IMR-90 (cell line): ENCODE measurements around the gene NUDT19. TPM values are rescaled to one million over a fixed set of nuclear protein-coding genes. Genes with fewer than 3 reads are reported as not detected.

Experiments used
- ATAC-seq: fragments of 200-7000 bp; cut with Tn5 transposase; 2 replicates; pipeline ENCODE4 v1.9.1; 2020; ENCODE audit warnings: low read depth, mild to moderate bottlenecking, moderate library complexity
- BruUV-seq: library from RNA; stranded (reverse); fragments of 400-500 nt; replicated peaks from 2 replicates; lab custom pipeline; 2021; lab: Mats Ljungman, UMichigan
- CTCF ChIA-PET: fragments of 300-600 bp; formaldehyde crosslinking; extraction: SDS; loops from one replicate; lab custom pipeline; 2021; ENCODE audit warnings: antibody characterized with exemption; lab: Yijun Ruan, JAX
- POLR2A ChIA-PET: fragments of 300-600 bp; sonication (Branson Sonifier 250); formaldehyde crosslinking; loops from one replicate; lab custom pipeline; 2022; ENCODE audit warnings: antibody characterized with exemption; ENCODE audit not compliant: unreplicated experiment; lab: Charles Lee
- DNase-seq: peaks from one replicate; pipeline ENCODE4 v3.0.0; 2013
- H2AFZ ChIP-seq: replicated peaks from 2 replicates; pipeline ENCODE3; 2013; ENCODE audit warnings: low read length, mild to moderate bottlenecking; ENCODE audit not compliant: poor library complexity
- H2AK5ac ChIP-seq: 2 replicates; pipeline ENCODE4 v1.6.1; 2013; ENCODE audit warnings: low read depth, low read length, inconsistent platforms
- H2AK9ac ChIP-seq: replicated peaks from 2 replicates; pipeline ENCODE3; 2013; ENCODE audit warnings: mild to moderate bottlenecking, low read depth, low read length, moderate library complexity; ENCODE audit not compliant: poor library complexity
- H2BK120ac ChIP-seq: 2 replicates; pipeline ENCODE4 v1.6.1; 2013; ENCODE audit warnings: low read depth, low read length, inconsistent platforms
- H2BK15ac ChIP-seq: 3 replicates; pipeline ENCODE4 v1.6.1; 2013; ENCODE audit warnings: low read depth, low read length, inconsistent platforms
- H2BK20ac ChIP-seq: 2 replicates; pipeline ENCODE4 v1.6.1; 2013; ENCODE audit warnings: low read depth, mild to moderate bottlenecking, inconsistent platforms, low read length, moderate library complexity
- H2BK5ac ChIP-seq: 2 replicates; pipeline ENCODE4 v1.6.1; 2013; ENCODE audit warnings: mild to moderate bottlenecking, low read depth, low read length, inconsistent platforms; ENCODE audit not compliant: poor library complexity, severe bottlenecking
- H3K14ac ChIP-seq: replicated peaks from 2 replicates; pipeline ENCODE4 v1.6.1; 2013; ENCODE audit warnings: low read depth, low read length, inconsistent platforms
- H3K18ac ChIP-seq: 2 replicates; pipeline ENCODE4 v1.6.1; 2013; ENCODE audit warnings: low read depth, low read length, control low read depth
- H3K23ac ChIP-seq: 2 replicates; pipeline ENCODE4 v1.6.1; 2013; ENCODE audit warnings: low read depth, low read length, inconsistent platforms
- H3K27ac ChIP-seq: 2 replicates; pipeline ENCODE4 v1.5.1; 2013; ENCODE audit warnings: mild to moderate bottlenecking, control low read depth, low read length; ENCODE audit not compliant: insufficient read depth
- H3K27me3 ChIP-seq: 2 replicates; pipeline ENCODE4 v1.6.1; 2013; ENCODE audit warnings: low read length; ENCODE audit not compliant: control insufficient read depth, insufficient read depth
- H3K36me3 ChIP-seq: 2 replicates; pipeline ENCODE4 v1.6.1; 2013; ENCODE audit warnings: low read length, mixed read lengths; ENCODE audit not compliant: control insufficient read depth, insufficient read depth
- H3K4ac ChIP-seq: 2 replicates; pipeline ENCODE4 v1.6.1; 2013; ENCODE audit warnings: low read depth, low read length, inconsistent platforms
- H3K4me1 ChIP-seq: 2 replicates; pipeline ENCODE4 v1.6.1; 2013; ENCODE audit warnings: low read length, mixed read lengths; ENCODE audit not compliant: control insufficient read depth, insufficient read depth
- H3K4me2 ChIP-seq: 2 replicates; pipeline ENCODE4 v1.6.1; 2013; ENCODE audit warnings: low read depth, mild to moderate bottlenecking, control low read depth, low read length, moderate library complexity
- H3K4me3 ChIP-seq: 2 replicates; pipeline ENCODE4 v1.5.1; 2013; ENCODE audit warnings: low read depth, mild to moderate bottlenecking, control low read depth, low read length, moderate library complexity; ENCODE audit not compliant: insufficient read depth
- H3K56ac ChIP-seq: 2 replicates; pipeline ENCODE4 v1.6.1; 2013; ENCODE audit warnings: low read length, inconsistent platforms; ENCODE audit not compliant: insufficient read depth; ENCODE audit errors: extremely low read depth
- H3K79me1 ChIP-seq, 2 experiments: 2 replicates each; pipeline ENCODE4 v1.6.1; 2013; ENCODE audit warnings: low read length in 2 of 2, inconsistent platforms in 1 of 2, low read depth in 1 of 2
- H3K9ac ChIP-seq: 2 replicates; pipeline ENCODE4 v1.6.1; 2013; ENCODE audit warnings: low read depth, low read length, control low read depth
- H3K9me1 ChIP-seq: 2 replicates; pipeline ENCODE4 v1.6.1; 2013; ENCODE audit warnings: low read length, inconsistent platforms; ENCODE audit not compliant: insufficient read depth
- H3K9me3 ChIP-seq: 2 replicates; pipeline ENCODE4 v1.6.1; 2013; ENCODE audit warnings: low read length; ENCODE audit not compliant: control insufficient read depth, insufficient read depth
- H4K20me1 ChIP-seq: 2 replicates; pipeline ENCODE4 v1.6.1; 2013; ENCODE audit warnings: low read length, inconsistent platforms; ENCODE audit not compliant: insufficient read depth
- H4K5ac ChIP-seq: 2 replicates; pipeline ENCODE4 v1.6.1; 2013; ENCODE audit warnings: mild to moderate bottlenecking, low read depth, low read length, control low read depth
- H4K8ac ChIP-seq, 2 experiments: 2 replicates each; pipeline ENCODE4 v1.6.1; 2013; ENCODE audit warnings: low read depth in 2 of 2, low read length in 2 of 2, control low read depth in 1 of 2, inconsistent platforms in 1 of 2
- H4K91ac ChIP-seq: 2 replicates; pipeline ENCODE4 v1.6.1; 2013; ENCODE audit warnings: low read depth, low read length, inconsistent platforms; ENCODE audit not compliant: insufficient read depth
- BHLHE40 ChIP-seq: fragments of 150-350 bp; IDR thresholded peaks from 2 replicates; pipeline ENCODE4 v1.6.1; 2016; ENCODE audit warnings: mild to moderate bottlenecking, low read depth, low read length
- MAZ ChIP-seq: IDR thresholded peaks from 2 replicates; pipeline ENCODE4 v1.6.1; 2012; ENCODE audit warnings: low read depth, mild to moderate bottlenecking, low read length, improper control_type of control experiment, moderate library complexity, borderline replicate concordance
- WGBS, 2 experiments: methylation state at CpG; one replicate each; pipeline versions ENCODE4 v1.1.5 to v1.1.7; 2013; ENCODE audit warnings: missing lambda C conversion rate in 2 of 2; ENCODE audit not compliant: insufficient read length in 1 of 2; ENCODE audit errors: extremely low coverage in 2 of 2; 5-methylcytosine and 5-hydroxymethylcytosine counted together
- dilution Hi-C: fragments of 300-500 bp; cut with HindIII; formaldehyde crosslinking; loops from one replicate; pipeline ENCODE4 v1.14.3; 2018; ENCODE audit warnings: low sequenced_read_pairs; ENCODE audit not compliant: unreplicated experiment
- in situ Hi-C: fragments of 300-500 bp; cut with MboI; formaldehyde crosslinking; loops from 3 replicates; pipeline ENCODE4 v1.14.3; 2019; ENCODE audit warnings: low sequenced_read_pairs, inconsistent platforms, mixed read lengths
- intact Hi-C: fragments of 100-400 bp; cut with micrococcal nuclease; formaldehyde crosslinking; loops from 2 replicates; pipeline ENCODE4 v1.10.0; 2022
- polyA plus RNA-seq, 3 experiments: library from polyadenylated mRNA; depleted of rRNA; stranded (reverse); fragments of >200 nt; gene quantifications; 2 replicates each; pipeline ENCODE4 v1.2.3, GENCODE V29; 2012; ENCODE audit warnings: low replicate concordance in 1 of 3
- total RNA-seq: library from RNA; depleted of rRNA; stranded (reverse); fragments of >200 nt; gene quantifications from 2 replicates; pipeline ENCODE4 v1.2.3, GENCODE V29; 2012

The NUDT19 gene
- total and polyA plus RNA-seq, 2 of the 4 experiments (the other 2 are of a cell fraction): 4.1 to 4.5 TPM

DNA sequence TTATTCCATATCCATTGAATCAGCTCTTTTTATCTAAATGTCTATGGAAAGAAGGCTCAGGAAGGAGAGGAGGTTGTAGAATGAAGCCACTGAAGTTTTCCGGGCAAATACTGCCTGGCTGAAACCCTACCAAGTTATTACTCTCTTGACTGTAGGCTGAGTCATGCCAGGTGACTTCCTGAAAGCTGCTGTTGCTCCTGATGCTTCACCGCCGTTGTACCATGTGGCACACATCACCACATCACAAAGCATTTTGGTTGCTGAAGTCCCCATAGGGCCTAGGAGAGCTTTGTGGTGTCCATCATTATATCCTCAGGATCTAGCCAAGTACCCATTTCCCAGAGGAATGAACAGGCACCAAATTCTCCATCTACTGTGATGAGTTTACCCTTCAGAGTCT, 16.8 kb downstream of the NUDT19 start:
- no peak for DNase-seq
- Histone ChIP-seq H3K9me1 (no peaks in the 10 kb centered on the region), H4K91ac (no peak overlapping the region), H4K20me1 (no peaks in the 10 kb centered on the region), H4K5ac (no peak overlapping the region), H4K8ac (no peak overlapping the region), H2BK120ac (no peak overlapping the region), H3K18ac (no peak overlapping the region), H3K27me3 (no peaks in the 10 kb centered on the region), H2AK5ac (no peak overlapping the region), H2BK20ac (no peak overlapping the region), H3K9ac (no peak overlapping the region), H3K4me3 (no peak overlapping the region), H2AFZ (no peak overlapping the region), H3K9me3 (peaks cover 2% of the 10 kb centered on the region; the same call in 1 of the 2 replicates), H3K36me3 (peaks cover 10% of the 10 kb centered on the region; the same call in 1 of the 2 replicates), H3K56ac (no peak overlapping the region), H2AK9ac (no peak overlapping the region), H3K27ac (no peak overlapping the region), H3K23ac (no peak overlapping the region), H3K4ac (no peak overlapping the region), H2BK15ac (no peak overlapping the region), H2BK5ac (no peak overlapping the region), H3K79me1 (peaks cover 7 to 11% of the 10 kb centered on the region in 2 experiments; a peak in 2 of 4 replicates), H3K4me1 (no peaks in the 10 kb centered on the region), H3K4me2 (no peak overlapping the region), H3K14ac (no peak overlapping the region)
- BruUV-seq: no TSS peak
- ChIA-PET POLR2A (no interaction called here), CTCF (no interaction called here)
- dilution Hi-C loops (no loop called here), in situ Hi-C loops (no loop called here), intact Hi-C loops (no loop called here)
- WGBS, 2 experiments: 94% methylated on average over 2 of the region's 3 CpGs; no CpG with 5 or more reads in 1 of the 2 experiments
- TF ChIP-seq MAZ (no peak), BHLHE40 (no peak)
- ATAC-seq: no peak
